GM18507 (cell line): ENCODE results near the gene HLA-DQB1.
"Not testable (repeated sequence)": the region's sequence is repeated elsewhere in the genome, so short reads cannot be mapped to it uniquely, and the experiment has no call there.

Source experiments
- DNase-seq: peaks from one replicate; pipeline ENCODE4 v3.0.0; 2011; ENCODE audit warnings: low read depth; ENCODE audit not compliant: insufficient read length; ENCODE audit errors: extremely low spot score
- FAIRE-seq: peaks from 2 replicates; lab custom pipeline; 2011; peaks lifted over from hg19 to GRCh38; lab: Jason Lieb, UNC

The HLA-DQB1 gene

GRCh38 chr6:32664827-32665362 lies 1.6 kb downstream of the HLA-DQB1 start:
- DNase-seq (no peak), FAIRE-seq (peak; percentile 50)

GRCh38 chr6:32664354-32664753 lies 2.1 kb downstream of the HLA-DQB1 start:
- DNase-seq = no peak
- no peak for FAIRE-seq

GRCh38 chr6:32662836-32663235 lies 3.6 kb downstream of the HLA-DQB1 start:
- FAIRE-seq = no peak

GRCh38 chr6:32662099-32662498 lies 4.4 kb downstream of the HLA-DQB1 start:
- no peak for DNase-seq
- no peak for FAIRE-seq

More at GRCh38 chr6:32662836-32663235, 3.6 kb downstream of the HLA-DQB1 start:
- DNase-seq = no peak

GRCh38 chr6:32659856-32660595 lies 6.4 kb downstream of the HLA-DQB1 start:
- FAIRE-seq (peak; percentile 94), DNase-seq (no peak)

GRCh38 chr6:32658268-32658897 lies 8.1 kb downstream of the HLA-DQB1 start:
- DNase-seq = no peak
- FAIRE-seq = no peak

GRCh38 chr6:32657819-32658218 lies 8.6 kb downstream of the HLA-DQB1 start:
- FAIRE-seq, DNase-seq: not testable (repeated sequence)

- FAIRE-seq, DNase-seq: not testable (repeated sequence)
These were observed 9.1 kb downstream of the HLA-DQB1 start for GRCh38 chr6:32657329-32657728.

- no peak for FAIRE-seq
- no peak for DNase-seq
These were observed 11.2 kb downstream of the HLA-DQB1 start for GRCh38 chr6:32655203-32655710.

- DNase-seq = no peak
- no peak for FAIRE-seq
These were observed 21.3 kb downstream of the HLA-DQB1 start for GRCh38 chr6:32645047-32645703.

GRCh38 chr6:32643904-32644303 lies 22.6 kb downstream of the HLA-DQB1 start:
- no peak for FAIRE-seq
- no peak for DNase-seq

GRCh38 chr6:32642720-32643106 lies 23.7 kb downstream of the HLA-DQB1 start:
- no peak for FAIRE-seq

GRCh38 chr6:32641785-32642719 lies 24.4 kb downstream of the HLA-DQB1 start:
- DNase-seq = not testable (repeated sequence)
- FAIRE-seq = peak; percentile 82

More at GRCh38 chr6:32642720-32643106, 23.7 kb downstream of the HLA-DQB1 start:
- DNase-seq = no peak

GRCh38 chr6:32641122-32641521 lies 25.3 kb downstream of the HLA-DQB1 start:
- DNase-seq = no peak
- no peak for FAIRE-seq

GRCh38 chr6:32639440-32640394 lies 26.7 kb downstream of the HLA-DQB1 start:
- DNase-seq = no peak
- peak; percentile 9 for FAIRE-seq

- no peak for DNase-seq
- peak; percentile 69 for FAIRE-seq
These were observed 27.8 kb downstream of the HLA-DQB1 start for GRCh38 chr6:32638532-32639219.

- no peak for FAIRE-seq
- no peak for DNase-seq
These were observed 28.6 kb downstream of the HLA-DQB1 start for GRCh38 chr6:32637883-32638282.
